ENCODE results near the gene CCDC68. TPM values are rescaled to one million over a fixed set of nuclear protein-coding genes. Genes with fewer than 3 reads are reported as not detected.

CCDC68 gene
- total and polyA plus RNA-seq, 9 donors: 5.4 to 62.8 (median 11.2) TPM

- Histone ChIP-seq H3K4me3 (no peak overlapping the region), H3K4me1 (ENCODE audit: insufficient read depth) (no peaks in the 10 kb centered on the region), H3K27me3 (no peaks in the 10 kb centered on the region), H3K36me3 (no peaks in the 10 kb centered on the region), H3K9me3 (no peaks in the 10 kb centered on the region), H3K27ac (no peak overlapping the region)
- TF ChIP-seq CTCF (IDR thresholded peaks at IDR 0.05): no peak
- TF ChIP-seq EP300 (IDR thresholded peaks at IDR 0.05): no peak
- TF ChIP-seq POLR2A (IDR thresholded peaks at IDR 0.05): no peak
- WGBS, 3 donors: 0 to 89% (median 55%) methylated on average over 1 of the region's 1 CpG
- no peak for DNase-seq
- intact Hi-C loops (cut with DNase I): no loop called here
Observed at GRCh38 chr18:54932472-54932871, 26.8 kb downstream of the CCDC68 start.

GRCh38 chr18:54931152-54931551 is 28.1 kb downstream of the CCDC68 start:
- TF ChIP-seq EP300 (IDR thresholded peaks at IDR 0.05) (no peak), POLR2A (IDR thresholded peaks at IDR 0.05) (no peak), CTCF (IDR thresholded peaks at IDR 0.05) (no peak)
- Histone ChIP-seq H3K9me3 (no peaks in the 10 kb centered on the region), H3K4me3 (no peak overlapping the region), H3K36me3 (no peaks in the 10 kb centered on the region), H3K27me3 (no peaks in the 10 kb centered on the region), H3K4me1 (ENCODE audit: insufficient read depth) (no peaks in the 10 kb centered on the region), H3K27ac (no peak overlapping the region)
- intact Hi-C loops (cut with DNase I): no loop called here
- DNase-seq: no peak
- WGBS, 3 donors: 97 to 99% (median 97%) methylated on average over 4 of the region's 4 CpGs

- WGBS, 3 donors: 82 to 85% (median 84%) methylated on average over 2 of the region's 2 CpGs
- Histone ChIP-seq H3K27me3 (no peaks in the 10 kb centered on the region), H3K4me3 (no peak overlapping the region), H3K27ac (no peak overlapping the region), H3K36me3 (no peaks in the 10 kb centered on the region), H3K9me3 (no peaks in the 10 kb centered on the region), H3K4me1 (ENCODE audit: insufficient read depth) (no peaks in the 10 kb centered on the region)
- no peak for DNase-seq
- no peak for TF ChIP-seq EP300 (IDR thresholded peaks at IDR 0.05)
- TF ChIP-seq POLR2A (IDR thresholded peaks at IDR 0.05): no peak
- no peak for TF ChIP-seq CTCF (IDR thresholded peaks at IDR 0.05)
- intact Hi-C loops (cut with DNase I): no loop called here
Observed at GRCh38 chr18:54928236-54928635, 31.0 kb downstream of the CCDC68 start.

GRCh38 chr18:54926593-54927325 is 32.5 kb downstream of the CCDC68 start:
- Histone ChIP-seq H3K4me1 (ENCODE audit: insufficient read depth) (no peaks in the 10 kb centered on the region), H3K4me3 (no peak overlapping the region), H3K27me3 (no peaks in the 10 kb centered on the region), H3K36me3 (no peaks in the 10 kb centered on the region), H3K27ac (no peak overlapping the region), H3K9me3 (no peaks in the 10 kb centered on the region)
- intact Hi-C loops (cut with DNase I): no loop called here
- TF ChIP-seq CTCF (IDR thresholded peaks at IDR 0.05): no peak
- TF ChIP-seq POLR2A (IDR thresholded peaks at IDR 0.05): no peak
- TF ChIP-seq EP300 (IDR thresholded peaks at IDR 0.05): no peak
- 92 to 97% (median 97%) methylated on average over 3 of the region's 3 CpGs for WGBS, 3 donors
- no peak for DNase-seq
